K562 (cell line): Measurements from ENCODE around the gene ENTPD8. TPM values are rescaled to one million over a fixed set of nuclear protein-coding genes. Genes with fewer than 3 reads are reported as not detected.

Experiments used
- ADNP ChIP-seq: fragments of 200-800 bp; sonication (Bioruptor generic); IDR thresholded peaks from 2 replicates; pipeline ENCODE4 v1.6.1; 2016; ENCODE audit warnings: missing genetic modification characterization, missing compliant biosample characterization
- ARID2 ChIP-seq: fragments of 450-650 bp; IDR thresholded peaks from 2 replicates; pipeline ENCODE4 v1.6.1; 2017; ENCODE audit warnings: antibody characterized with exemption, mild to moderate bottlenecking
- CCAR2 ChIP-seq: fragments of 200-400 bp; formaldehyde crosslinking; IDR thresholded peaks from 2 replicates; pipeline ENCODE4 v1.6.1; 2017; ENCODE audit warnings: mild to moderate bottlenecking, low read depth, low read length
- ID3 ChIP-seq, 2 experiments: fragments of 250-450 bp in 1 of 2; fragments of 450-650 bp in 1 of 2; sonication (Bioruptor Pico) in 1 of 2; IDR thresholded peaks; 2 replicates each; pipeline versions ENCODE4 v1.6.1 to v1.8.0; 2016 to 2021; ENCODE audit warnings: mild to moderate bottlenecking in 2 of 2, moderate library complexity in 2 of 2, missing compliant biosample characterization in 1 of 2, missing genetic modification characterization in 1 of 2
- KDM2B ChIP-seq: fragments of 250-450 bp; sonication (Bioruptor Pico); IDR thresholded peaks from 2 replicates; pipeline ENCODE4 v1.8.0; 2021; ENCODE audit warnings: mild to moderate bottlenecking, moderate library complexity
- KDM5B ChIP-seq: fragments of 200-600 bp; sonication (generic); IDR thresholded peaks from 2 replicates; pipeline ENCODE4 v1.6.1; 2012; ENCODE audit warnings: low read depth, mild to moderate bottlenecking, moderate library complexity, low read length, control low read depth, inconsistent platforms; ENCODE audit not compliant: insufficient replicate concordance
- NRF1 ChIP-seq, 2 experiments: fragments of 450-650 bp; IDR thresholded peaks in 1 of 2; conservative IDR thresholded peaks in 1 of 2; 2 replicates each; pipeline ENCODE4 v1.6.1; 2014; ENCODE audit warnings: mild to moderate bottlenecking in 2 of 2
- PHF20 ChIP-seq: fragments of 450-650 bp; IDR thresholded peaks from 2 replicates; pipeline ENCODE4 v1.6.1; 2018; ENCODE audit not compliant: partially characterized antibody
- SAP30 ChIP-seq: fragments of 200-600 bp; sonication (generic); IDR thresholded peaks from 2 replicates; pipeline ENCODE4 v1.6.1; 2012; ENCODE audit warnings: borderline replicate concordance, low read depth, mild to moderate bottlenecking, moderate library complexity, low read length, control low read depth, inconsistent platforms; ENCODE audit not compliant: insufficient read depth, poor library complexity, severe bottlenecking
- TAF7 ChIP-seq: fragments of 450-650 bp; IDR thresholded peaks from 2 replicates; pipeline ENCODE4 v1.6.1; 2016; ENCODE audit warnings: missing genetic modification characterization, missing compliant biosample characterization
- ZFP36 ChIP-seq: fragments of 150-350 bp; IDR thresholded peaks from 2 replicates; pipeline ENCODE4 v1.6.1; 2018; ENCODE audit warnings: low read length, low read depth; ENCODE audit not compliant: partially characterized antibody
- ZNF347 ChIP-seq: fragments of 450-650 bp; formaldehyde crosslinking; IDR thresholded peaks from 2 replicates; pipeline ENCODE4 v1.4.0; 2020; ENCODE audit warnings: low read depth, mild to moderate bottlenecking, moderate library complexity
- ZNF695 ChIP-seq: fragments of 450-650 bp; formaldehyde crosslinking; IDR thresholded peaks from 2 replicates; pipeline ENCODE4 v1.4.0; 2020; ENCODE audit warnings: mild to moderate bottlenecking, moderate library complexity
- polyA plus RNA-seq, 8 experiments: library from polyadenylated mRNA; depleted of rRNA in 4 of 8; stranded (reverse) in 5 of 8; unstranded in 3 of 8; fragments of >200 nt; fragmentation: Nextera tagmentation in 2 of 8; fragmentation: Illumina TruSeq in 1 of 8; extraction: Ambion mirVana in 2 of 8; extraction: Trizol in 1 of 8; gene quantifications; 2 replicates each; pipeline versions ENCODE4 v1.2.1 to v1.2.3, GENCODE V29; 2011 to 2014; ENCODE audit warnings: inconsistent platforms in 1 of 8, missing spikeins in 1 of 8
- total RNA-seq, 7 experiments: library from RNA; depleted of rRNA in 6 of 7; stranded (reverse); fragments of >200 nt in 6 of 7; fragmentation: Illumina TruSeq in 2 of 7; extraction: Trizol in 2 of 7; gene quantifications; 2 replicates each; pipeline versions ENCODE4 v1.2.1 to v1.2.3, GENCODE V29; 2011 to 2021; ENCODE audit warnings: low replicate concordance in 1 of 7
- TF ChIP-seq, protein P1 (sequence below): fragments of 450-650 bp; IDR thresholded peaks from 2 replicates; pipeline ENCODE4 v1.6.1; 2016; ENCODE audit warnings: low read depth
- TF ChIP-seq, protein P2 (sequence below), 3 experiments: fragments of 200-800 bp in 1 of 3; sonication (Bioruptor generic) in 1 of 3; sonication (generic) in 1 of 3; formaldehyde crosslinking in 1 of 3; IDR thresholded peaks; 2 replicates each; pipeline versions ENCODE4 v1.6.1 to v1.8.0; 2016 to 2022; ENCODE audit warnings: mild to moderate bottlenecking in 2 of 3, missing compliant biosample characterization in 2 of 3, missing genetic modification characterization in 2 of 3, missing genetic modification reagents in 1 of 3
- TF ChIP-seq, protein P3 (sequence below): sonication (generic); formaldehyde crosslinking; IDR thresholded peaks from 2 replicates; pipeline ENCODE4 v1.8.0; 2022; ENCODE audit warnings: mild to moderate bottlenecking, missing genetic modification reagents

The ENTPD8 gene
- total and polyA plus RNA-seq, 9 of the 15 experiments (the other 6 are each of a cell fraction or from before 2014, with no cell fraction given) = 0.06 to 0.27 (median 0.19) TPM; not detected in 5

DNA sequence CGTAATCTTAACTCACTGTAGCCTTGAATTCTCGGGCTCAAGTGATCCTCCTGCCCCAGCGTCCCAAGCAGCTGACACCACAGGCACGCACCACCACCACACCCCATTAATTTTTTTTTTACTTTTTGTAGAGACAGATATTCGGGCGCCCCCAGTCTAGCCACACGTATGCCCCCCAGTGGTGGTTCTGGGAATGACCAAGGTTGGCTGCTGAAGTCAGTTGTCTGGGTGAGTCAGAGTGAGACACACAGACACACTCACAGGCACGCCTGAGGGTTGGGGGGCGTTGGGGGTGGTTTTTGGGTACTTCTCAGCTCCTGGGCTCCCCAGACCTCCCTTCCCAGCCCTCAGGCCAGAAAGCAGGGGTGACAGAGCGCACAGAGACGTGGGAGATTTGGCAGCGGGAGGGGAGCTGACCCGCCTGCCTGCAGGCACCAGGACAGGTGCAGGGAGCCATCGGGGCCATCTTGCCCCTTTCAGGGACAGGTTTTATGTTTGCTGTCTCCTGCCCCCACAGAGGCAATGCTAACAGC lies 4.2 kb upstream of the ENTPD8 start (continued):
- TF ChIP-seq, protein P1, sequence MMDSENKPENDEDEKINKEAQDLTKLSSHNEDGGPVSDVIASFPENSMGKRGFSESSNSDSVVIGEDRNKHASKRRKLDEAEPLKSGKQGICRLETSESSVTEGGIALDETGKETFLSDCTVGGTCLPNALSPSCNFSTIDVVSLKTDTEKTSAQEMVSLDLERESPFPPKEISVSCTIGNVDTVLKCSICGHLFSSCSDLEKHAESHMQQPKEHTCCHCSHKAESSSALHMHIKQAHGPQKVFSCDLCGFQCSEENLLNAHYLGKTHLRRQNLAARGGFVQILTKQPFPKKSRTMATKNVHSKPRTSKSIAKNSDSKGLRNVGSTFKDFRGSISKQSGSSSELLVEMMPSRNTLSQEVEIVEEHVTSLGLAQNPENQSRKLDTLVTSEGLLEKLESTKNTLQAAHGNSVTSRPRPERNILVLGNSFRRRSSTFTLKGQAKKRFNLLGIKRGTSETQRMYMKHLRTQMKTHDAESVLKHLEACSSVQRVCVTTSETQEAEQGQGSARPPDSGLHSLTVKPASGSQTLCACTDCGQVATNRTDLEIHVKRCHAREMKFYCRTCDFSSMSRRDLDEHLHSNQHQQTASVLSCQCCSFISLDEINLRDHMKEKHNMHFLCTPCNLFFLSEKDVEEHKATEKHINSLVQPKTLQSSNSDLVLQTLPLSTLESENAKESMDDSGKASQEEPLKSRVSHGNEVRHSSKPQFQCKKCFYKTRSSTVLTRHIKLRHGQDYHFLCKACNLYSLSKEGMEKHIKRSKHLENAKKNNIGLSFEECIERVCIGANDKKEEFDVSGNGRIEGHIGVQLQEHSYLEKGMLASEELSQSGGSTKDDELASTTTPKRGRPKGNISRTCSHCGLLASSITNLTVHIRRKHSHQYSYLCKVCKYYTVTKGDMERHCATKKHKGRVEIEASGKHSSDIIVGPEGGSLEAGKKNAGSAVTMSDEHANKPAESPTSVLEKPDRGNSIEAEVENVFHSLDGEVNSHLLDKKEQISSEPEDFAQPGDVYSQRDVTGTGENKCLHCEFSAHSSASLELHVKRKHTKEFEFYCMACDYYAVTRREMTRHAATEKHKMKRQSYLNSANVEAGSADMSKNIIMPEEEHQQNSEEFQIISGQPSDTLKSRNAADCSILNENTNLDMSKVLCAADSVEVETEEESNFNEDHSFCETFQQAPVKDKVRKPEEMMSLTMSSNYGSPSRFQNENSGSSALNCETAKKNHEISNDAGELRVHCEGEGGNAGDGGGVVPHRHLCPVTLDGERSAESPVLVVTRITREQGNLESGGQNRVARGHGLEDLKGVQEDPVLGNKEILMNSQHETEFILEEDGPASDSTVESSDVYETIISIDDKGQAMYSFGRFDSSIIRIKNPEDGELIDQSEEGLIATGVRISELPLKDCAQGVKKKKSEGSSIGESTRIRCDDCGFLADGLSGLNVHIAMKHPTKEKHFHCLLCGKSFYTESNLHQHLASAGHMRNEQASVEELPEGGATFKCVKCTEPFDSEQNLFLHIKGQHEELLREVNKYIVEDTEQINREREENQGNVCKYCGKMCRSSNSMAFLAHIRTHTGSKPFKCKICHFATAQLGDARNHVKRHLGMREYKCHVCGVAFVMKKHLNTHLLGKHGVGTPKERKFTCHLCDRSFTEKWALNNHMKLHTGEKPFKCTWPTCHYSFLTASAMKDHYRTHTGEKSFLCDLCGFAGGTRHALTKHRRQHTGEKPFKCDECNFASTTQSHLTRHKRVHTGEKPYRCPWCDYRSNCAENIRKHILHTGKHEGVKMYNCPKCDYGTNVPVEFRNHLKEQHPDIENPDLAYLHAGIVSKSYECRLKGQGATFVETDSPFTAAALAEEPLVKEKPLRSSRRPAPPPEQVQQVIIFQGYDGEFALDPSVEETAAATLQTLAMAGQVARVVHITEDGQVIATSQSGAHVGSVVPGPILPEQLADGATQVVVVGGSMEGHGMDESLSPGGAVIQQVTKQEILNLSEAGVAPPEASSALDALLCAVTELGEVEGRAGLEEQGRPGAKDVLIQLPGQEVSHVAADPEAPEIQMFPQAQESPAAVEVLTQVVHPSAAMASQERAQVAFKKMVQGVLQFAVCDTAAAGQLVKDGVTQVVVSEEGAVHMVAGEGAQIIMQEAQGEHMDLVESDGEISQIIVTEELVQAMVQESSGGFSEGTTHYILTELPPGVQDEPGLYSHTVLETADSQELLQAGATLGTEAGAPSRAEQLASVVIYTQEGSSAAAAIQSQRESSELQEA = no peak
- no peak for TF ChIP-seq SAP30
- TF ChIP-seq, protein P2, sequence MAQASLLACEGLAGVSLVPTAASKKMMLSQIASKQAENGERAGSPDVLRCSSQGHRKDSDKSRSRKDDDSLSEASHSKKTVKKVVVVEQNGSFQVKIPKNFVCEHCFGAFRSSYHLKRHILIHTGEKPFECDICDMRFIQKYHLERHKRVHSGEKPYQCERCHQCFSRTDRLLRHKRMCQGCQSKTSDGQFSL (CRISPR knock-in tag; IDR thresholded peaks at IDR 0.05) = peak; percentile 49; the same call in 1 of the 2 replicates
- TF ChIP-seq, protein P2 (tag; IDR thresholded peaks at IDR 0.05) = no peak
- no peak for TF ChIP-seq TAF7 (tag)
- TF ChIP-seq, protein P3, sequence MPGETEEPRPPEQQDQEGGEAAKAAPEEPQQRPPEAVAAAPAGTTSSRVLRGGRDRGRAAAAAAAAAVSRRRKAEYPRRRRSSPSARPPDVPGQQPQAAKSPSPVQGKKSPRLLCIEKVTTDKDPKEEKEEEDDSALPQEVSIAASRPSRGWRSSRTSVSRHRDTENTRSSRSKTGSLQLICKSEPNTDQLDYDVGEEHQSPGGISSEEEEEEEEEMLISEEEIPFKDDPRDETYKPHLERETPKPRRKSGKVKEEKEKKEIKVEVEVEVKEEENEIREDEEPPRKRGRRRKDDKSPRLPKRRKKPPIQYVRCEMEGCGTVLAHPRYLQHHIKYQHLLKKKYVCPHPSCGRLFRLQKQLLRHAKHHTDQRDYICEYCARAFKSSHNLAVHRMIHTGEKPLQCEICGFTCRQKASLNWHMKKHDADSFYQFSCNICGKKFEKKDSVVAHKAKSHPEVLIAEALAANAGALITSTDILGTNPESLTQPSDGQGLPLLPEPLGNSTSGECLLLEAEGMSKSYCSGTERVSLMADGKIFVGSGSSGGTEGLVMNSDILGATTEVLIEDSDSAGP = no peak
- TF ChIP-seq ZNF695 (CRISPR knock-in tag) = no peak
- TF ChIP-seq ZNF347 (CRISPR knock-in tag) = no peak
- TF ChIP-seq NRF1 (conservative IDR thresholded peaks at IDR 0.05 in 1 of 2, IDR thresholded peaks at IDR 0.05 in 1 of 2) = no peak
- peak; percentile 21; the same call in 1 of the 2 replicates for TF ChIP-seq ARID2
- TF ChIP-seq KDM5B = no peak
- no peak for TF ChIP-seq PHF20
- no peak for TF ChIP-seq CCAR2
- no peak for TF ChIP-seq KDM2B
- no peak for TF ChIP-seq ZFP36
- TF ChIP-seq ADNP (tag) = no peak
- TF ChIP-seq ID3 (CRISPR knock-in tag; IDR thresholded peaks at IDR 0.05) = no peak
- TF ChIP-seq ID3 (tag; IDR thresholded peaks at IDR 0.05) = no peak
